Kidney (tissue), 14 donors: ENCODE data around the gene C9orf78. TPM values are rescaled to one million over a fixed set of nuclear protein-coding genes. Genes with fewer than 3 reads are reported as not detected.

Source experiments
- DNase-seq, 5 donors: peaks; one replicate each; pipeline ENCODE4 v3.0.0-alpha.2; 2013 to 2020
- FAIRE-seq: peaks from 2 replicates; lab custom pipeline; 2012; peaks lifted over from hg19 to GRCh38; lab: Jason Lieb, UNC
- H3K27ac ChIP-seq, 2 donors: one replicate each; pipeline ENCODE4 v1.7.0; 2013; ENCODE audit warnings: low read depth in 2 of 2, low read length in 2 of 2, inconsistent platforms in 1 of 2
- H3K27me3 ChIP-seq: one replicate; pipeline ENCODE4 v1.7.1; 2013; ENCODE audit warnings: low read length, inconsistent platforms; ENCODE audit not compliant: control insufficient read depth, insufficient read depth
- H3K36me3 ChIP-seq, 3 donors: one replicate each; pipeline versions ENCODE4 v1.7.0 to v1.7.1; 2013; ENCODE audit warnings: low read length in 3 of 3, control low read depth in 1 of 3, inconsistent platforms in 1 of 3; ENCODE audit not compliant: insufficient read depth in 3 of 3, control insufficient read depth in 2 of 3
- H3K4me1 ChIP-seq, 3 donors: one replicate each; pipeline versions ENCODE4 v1.7.0 to v1.7.1; 2013; ENCODE audit warnings: low read length in 3 of 3, inconsistent platforms in 1 of 3, low read depth in 1 of 3; ENCODE audit not compliant: control insufficient read depth in 2 of 3, insufficient read depth in 2 of 3
- H3K4me3 ChIP-seq, 3 donors: one replicate each; pipeline versions ENCODE4 v1.7.0 to v1.8.1; 2013; ENCODE audit warnings: low read length in 3 of 3, control low read depth in 1 of 3, inconsistent platforms in 1 of 3
- H3K9ac ChIP-seq, 3 donors: one replicate each; pipeline versions ENCODE4 v1.7.0 to v1.7.1; 2013; ENCODE audit warnings: low read length in 3 of 3, control low read depth in 1 of 3, inconsistent platforms in 1 of 3
- H3K9me3 ChIP-seq, 3 donors: one replicate each; pipeline versions ENCODE4 v1.7.0 to v1.7.1; 2013; ENCODE audit warnings: low read length in 3 of 3, control low read depth in 1 of 3, inconsistent platforms in 1 of 3; ENCODE audit not compliant: control insufficient read depth in 2 of 3, insufficient read depth in 1 of 3
- CTCF ChIP-seq: IDR thresholded peaks from 3 replicates; pipeline ENCODE4 v1.5.1; 2012; ENCODE audit warnings: mild to moderate bottlenecking, moderate library complexity, borderline replicate concordance; ENCODE audit not compliant: insufficient read depth; ENCODE audit errors: extremely low read depth
- intact Hi-C: fragments of 100-400 bp; cut with DNase I; formaldehyde crosslinking; loops from one replicate; pipeline ENCODE4 v1.11.1; 2022
- polyA plus RNA-seq: library from polyadenylated mRNA; stranded (reverse); fragments of 350-450 nt; fragmentation: Illumina TruSeq; extraction: RNeasy Lipid Tissue Mini Kit (QIAGEN cat#74804); gene quantifications from one replicate; pipeline ENCODE4 v1.2.3, GENCODE V29; 2014; ENCODE audit warnings: low read depth, low replicate concordance; ENCODE audit not compliant: insufficient read depth
- total RNA-seq: library from RNA; stranded (reverse); fragmentation: NEBNext Ultra II Directional; extraction: Animal tissue kit (Norgen Biotek cat#: 25700); gene quantifications from one replicate; pipeline ENCODE4 v1.2.1, GENCODE V29; 2021
- donor health status: control.
- donor health status: control.
- donor health status: control.
- donor health status: control.
- donor health status: control.
- donor health status: DM: yes; HTN: yes; CAD: no.
- donor health status: Normal renal cell carcinoma (clear cell type).

The C9orf78 gene
- total and polyA plus RNA-seq, 2 donors from 2014 or later: 39.7 to 62.1 TPM

- Histone ChIP-seq H3K27me3 (no peaks in the 10 kb centered on the region), H3K36me3 (peaks cover 3 to 38% (median 17%) of the 10 kb centered on the region in 3 donors), H3K9me3 (no peaks in the 10 kb centered on the region), H3K27ac (no peak overlapping the region), H3K4me3 (no peak overlapping the region), H3K9ac (no peak overlapping the region), H3K4me1 (no peaks in the 10 kb centered on the region)
- FAIRE-seq: no peak
- DNase-seq: peak in 4 of 5 donors; percentile 29 to 59 (median 41)
- intact Hi-C loops: no loop called here
- no peak for TF ChIP-seq CTCF
Observed at GRCh38 chr9:129863059-129863690, 28.1 kb upstream of the C9orf78 start.

GRCh38 chr9:129861447-129861827 is 26.4 kb upstream of the C9orf78 start:
- Histone ChIP-seq H3K27me3 (no peaks in the 10 kb centered on the region), H3K27ac (no peak overlapping the region), H3K36me3 (peaks cover 3 to 44% (median 19%) of the 10 kb centered on the region in 3 donors), H3K4me1 (no peaks in the 10 kb centered on the region), H3K9me3 (no peaks in the 10 kb centered on the region), H3K9ac (no peak overlapping the region), H3K4me3 (no peak overlapping the region)
- no peak for TF ChIP-seq CTCF
- DNase-seq (peak in 1 of 5 donors; percentile 35), FAIRE-seq (no peak)
- intact Hi-C loops: no loop called here

GRCh38 chr9:129860653-129861446 is 25.8 kb upstream of the C9orf78 start:
- intact Hi-C loops: no loop called here
- FAIRE-seq (no peak), DNase-seq (peak in 1 of 5 donors; percentile 57)
- TF ChIP-seq CTCF: no peak
- H3K4me3 ChIP-seq: no peak overlapping the region
- no peaks in the 10 kb centered on the region for H3K27me3 ChIP-seq
- no peak overlapping the region for H3K9ac ChIP-seq
- peaks cover 3 to 47% (median 16%) of the 10 kb centered on the region in 3 donors for H3K36me3 ChIP-seq
- H3K9me3 ChIP-seq: no peaks in the 10 kb centered on the region
- H3K4me1 ChIP-seq: no peaks in the 10 kb centered on the region
- H3K27ac ChIP-seq: no peak overlapping the region
